K562 (cell line): ENCODE results near the gene NINJ1. TPM values are rescaled to one million over a fixed set of nuclear protein-coding genes. Genes with fewer than 3 reads are reported as not detected.

Experiments used
- ATAC-seq: fragments of 200-7000 bp; cut with Tn5 transposase; 3 replicates; pipeline ENCODE4 v1.9.1; 2020; ENCODE audit warnings: moderate library complexity
- BruUV-seq: library from RNA; stranded (reverse); fragments of 400-500 nt; replicated peaks from 2 replicates; lab custom pipeline; 2021; lab: Mats Ljungman, UMichigan
- CTCF ChIA-PET: fragments of 300-600 bp; formaldehyde crosslinking; extraction: SDS; loops from one replicate; lab custom pipeline; 2021; ENCODE audit warnings: low intra/inter-chr PET ratio; lab: Yijun Ruan, JAX
- POLR2A ChIA-PET: fragments of 300-600, 350-650 bp; sonication (Branson Sonifier 250); formaldehyde crosslinking; extraction: SDS; loops from one replicate; lab custom pipeline; 2021; ENCODE audit warnings: antibody characterized with exemption, inconsistent platforms; lab: Yijun Ruan, JAX
- DNase-seq, 4 experiments: peaks; one replicate each; pipeline versions ENCODE4 v3.0.0 to v3.0.0-alpha.2; 2011 to 2018; ENCODE audit warnings: low spot score in 3 of 4, mixed read lengths in 3 of 4; ENCODE audit errors: extremely low read depth in 1 of 4
- FAIRE-seq: peaks from 2 replicates; lab custom pipeline; 2011; peaks lifted over from hg19 to GRCh38; lab: Jason Lieb, UNC
- H2AFZ ChIP-seq: 2 replicates; pipeline ENCODE4 v1.6.0; 2011; ENCODE audit warnings: low read depth, low read length, control low read depth, inconsistent platforms
- H3K27ac ChIP-seq: fragments of 200-600 bp; 3 replicates; pipeline ENCODE4 v1.8.0; 2011; ENCODE audit warnings: low read depth, mild to moderate bottlenecking, control low read depth, inconsistent platforms, low read length, moderate library complexity, mixed read lengths; ENCODE audit errors: extremely low read depth
- H3K27me3 ChIP-seq, 2 experiments: fragments of 300-600 bp in 1 of 2; 2 replicates in 1 of 2; 3 replicates in 1 of 2; pipeline versions ENCODE4 v1.6.0 to v1.8.0; 2011; ENCODE audit warnings: inconsistent platforms in 2 of 2, low read length in 2 of 2, mild to moderate bottlenecking in 1 of 2, mixed read lengths in 1 of 2, moderate library complexity in 1 of 2; ENCODE audit not compliant: control insufficient read depth in 2 of 2, insufficient read depth in 2 of 2
- H3K36me3 ChIP-seq: fragments of 300-600 bp; 3 replicates; pipeline ENCODE4 v1.8.0; 2011; ENCODE audit warnings: mild to moderate bottlenecking, low read length, inconsistent platforms; ENCODE audit not compliant: control insufficient read depth, insufficient read depth
- H3K4me1 ChIP-seq, 2 experiments: fragments of 200-600 bp in 1 of 2; replicated peaks in 1 of 2; 2 replicates in 1 of 2; 3 replicates in 1 of 2; pipeline versions ENCODE4 v1.5.1 to v1.8.0; 2011; ENCODE audit warnings: inconsistent platforms in 2 of 2, low read length in 2 of 2, mild to moderate bottlenecking in 1 of 2, mixed read lengths in 1 of 2, moderate library complexity in 1 of 2; ENCODE audit not compliant: control insufficient read depth in 2 of 2, insufficient read depth in 2 of 2
- H3K4me2 ChIP-seq: 2 replicates; pipeline ENCODE4 v1.6.1; 2011; ENCODE audit warnings: low read length, control low read depth, inconsistent platforms, mixed read lengths; ENCODE audit not compliant: insufficient read depth
- H3K4me3 ChIP-seq: fragments of 200-600 bp; sonication (generic), shearing (Covaris generic); 2 replicates; pipeline ENCODE4 v1.5.1; 2016; ENCODE audit warnings: control low read depth, inconsistent platforms
- H3K79me2 ChIP-seq: fragments of 200-600 bp; 3 replicates; pipeline ENCODE4 v1.8.0; 2011; ENCODE audit warnings: low read length, inconsistent platforms; ENCODE audit not compliant: control insufficient read depth, insufficient read depth
- H3K9ac ChIP-seq, 2 experiments: 2 replicates each; pipeline versions ENCODE4 v1.6.0 to v1.6.1; 2011; ENCODE audit warnings: low read depth in 2 of 2, low read length in 2 of 2, control low read depth in 1 of 2, inconsistent platforms in 1 of 2, mild to moderate bottlenecking in 1 of 2, mixed read lengths in 1 of 2; ENCODE audit not compliant: insufficient read depth in 1 of 2
- H3K9me1 ChIP-seq: one replicate; pipeline ENCODE4 v1.6.0; 2011; ENCODE audit warnings: inconsistent platforms, mild to moderate bottlenecking, low read length, moderate library complexity; ENCODE audit not compliant: control insufficient read depth, insufficient read depth
- H3K9me3 ChIP-seq: replicated peaks from 2 replicates; pipeline ENCODE4 v1.5.1; 2011; ENCODE audit warnings: low read depth, low read length, inconsistent platforms; ENCODE audit not compliant: control insufficient read depth, insufficient read depth
- H4K20me1 ChIP-seq: replicated peaks from 2 replicates; pipeline ENCODE4 v1.6.1; 2011; ENCODE audit warnings: low read length, inconsistent platforms, mixed read lengths; ENCODE audit not compliant: control insufficient read depth, insufficient read depth
- MAX ChIP-seq: sonication (generic); formaldehyde crosslinking; IDR thresholded peaks from 2 replicates; pipeline ENCODE4 v1.9.0; 2022; ENCODE audit warnings: mild to moderate bottlenecking, missing genetic modification reagents
- RCOR1 ChIP-seq, 2 experiments: IDR thresholded peaks; 2 replicates each; pipeline ENCODE4 v1.6.1; 2012; ENCODE audit warnings: low read depth in 2 of 2, low read length in 2 of 2, borderline replicate concordance in 1 of 2, improper control_type of control experiment in 1 of 2
- WGBS: fragments of 100-300 bp; shearing (Covaris generic); methylation state at CpG from one replicate; pipeline ENCODE4 v1.1.6; 2016; ENCODE audit warnings: low coverage, mixed read lengths; ENCODE audit not compliant: insufficient coverage; ENCODE audit errors: missing lambda C conversion rate; 5-methylcytosine and 5-hydroxymethylcytosine counted together
- in situ Hi-C: fragments of 300-500 bp; cut with MboI; formaldehyde crosslinking; loops from 4 replicates; pipeline ENCODE4 v1.15.0; 2018; ENCODE audit warnings: inconsistent platforms, mixed read lengths
- intact Hi-C: fragments of 100-400 bp; cut with micrococcal nuclease; formaldehyde crosslinking; loops from 2 replicates; pipeline ENCODE4 v1.14.2; 2022
- polyA plus RNA-seq, 8 experiments: library from polyadenylated mRNA; depleted of rRNA in 4 of 8; stranded (reverse) in 5 of 8; unstranded in 3 of 8; fragments of >200 nt; fragmentation: Nextera tagmentation in 2 of 8; fragmentation: Illumina TruSeq in 1 of 8; extraction: Ambion mirVana in 2 of 8; extraction: Trizol in 1 of 8; gene quantifications; 2 replicates each; pipeline versions ENCODE4 v1.2.1 to v1.2.3, GENCODE V29; 2011 to 2014; ENCODE audit warnings: inconsistent platforms in 1 of 8, missing spikeins in 1 of 8
- total RNA-seq, 7 experiments: library from RNA; depleted of rRNA in 6 of 7; stranded (reverse); fragments of >200 nt in 6 of 7; fragmentation: Illumina TruSeq in 2 of 7; extraction: Trizol in 2 of 7; gene quantifications; 2 replicates each; pipeline versions ENCODE4 v1.2.1 to v1.2.3, GENCODE V29; 2011 to 2021; ENCODE audit warnings: low replicate concordance in 1 of 7
- TF ChIP-seq, protein P1 (sequence below): fragments of 450-650 bp; IDR thresholded peaks from 2 replicates; pipeline ENCODE4 v1.6.1; 2017; ENCODE audit warnings: antibody characterized with exemption, mild to moderate bottlenecking
- TF ChIP-seq, protein P2 (sequence below): sonication (generic); formaldehyde crosslinking; IDR thresholded peaks from 2 replicates; pipeline ENCODE4 v1.8.1; 2023; ENCODE audit warnings: mild to moderate bottlenecking, missing genetic modification reagents

Gene NINJ1
- total and polyA plus RNA-seq, 9 of the 15 experiments (the other 6 are each of a cell fraction or from before 2014, with no cell fraction given), result 0.13 to 8.4 (median 4.9) TPM

- Histone ChIP-seq H3K9me1 (no peaks in the 10 kb centered on the region), H3K4me1 (peaks cover 22 to 31% of the 10 kb centered on the region in 2 experiments), H3K4me3 (no peak overlapping the region), H3K27me3 (no peaks in the 10 kb centered on the region), H3K79me2 (no peaks in the 10 kb centered on the region), H3K9me3 (no peaks in the 10 kb centered on the region; the same call in 1 of the 2 replicates), H3K4me2 (no peak overlapping the region), H3K27ac (no peak overlapping the region), H3K36me3 (peaks cover under 1% of the 10 kb centered on the region; the same call in 1 of the 3 replicates), H2AFZ (no peak overlapping the region), H3K9ac (no peak overlapping the region), H4K20me1 (no peaks in the 10 kb centered on the region)
- POLR2A ChIA-PET, result interaction anchor here (0.6 to 1.4 kb wide), 2 partner anchors 14 to 54 kb away, joined by 3 read pairs; no protein-coding TSS in a partner anchor
- intact Hi-C loops, result no loop called here
- BruUV-seq, result no TSS peak
- in situ Hi-C loops, result no loop called here
- CTCF ChIA-PET, result interaction anchor here (0.6 kb wide), 1 partner anchor 54 kb away, joined by 3 read pairs; no protein-coding TSS in a partner anchor
- no peak for ATAC-seq
- FAIRE-seq, result no peak
- 71% methylated on average over 4 of the region's 4 CpGs for WGBS
- no peak for DNase-seq
- TF ChIP-seq RCOR1 (IDR thresholded peaks at IDR 0.05; ENCODE audit: borderline replicate concordance in 1 of 2, low read depth in 2 of 2, low read length in 2 of 2) (no peak), MAX (CRISPR knock-in tag) (no peak)
- TF ChIP-seq, protein P1, sequence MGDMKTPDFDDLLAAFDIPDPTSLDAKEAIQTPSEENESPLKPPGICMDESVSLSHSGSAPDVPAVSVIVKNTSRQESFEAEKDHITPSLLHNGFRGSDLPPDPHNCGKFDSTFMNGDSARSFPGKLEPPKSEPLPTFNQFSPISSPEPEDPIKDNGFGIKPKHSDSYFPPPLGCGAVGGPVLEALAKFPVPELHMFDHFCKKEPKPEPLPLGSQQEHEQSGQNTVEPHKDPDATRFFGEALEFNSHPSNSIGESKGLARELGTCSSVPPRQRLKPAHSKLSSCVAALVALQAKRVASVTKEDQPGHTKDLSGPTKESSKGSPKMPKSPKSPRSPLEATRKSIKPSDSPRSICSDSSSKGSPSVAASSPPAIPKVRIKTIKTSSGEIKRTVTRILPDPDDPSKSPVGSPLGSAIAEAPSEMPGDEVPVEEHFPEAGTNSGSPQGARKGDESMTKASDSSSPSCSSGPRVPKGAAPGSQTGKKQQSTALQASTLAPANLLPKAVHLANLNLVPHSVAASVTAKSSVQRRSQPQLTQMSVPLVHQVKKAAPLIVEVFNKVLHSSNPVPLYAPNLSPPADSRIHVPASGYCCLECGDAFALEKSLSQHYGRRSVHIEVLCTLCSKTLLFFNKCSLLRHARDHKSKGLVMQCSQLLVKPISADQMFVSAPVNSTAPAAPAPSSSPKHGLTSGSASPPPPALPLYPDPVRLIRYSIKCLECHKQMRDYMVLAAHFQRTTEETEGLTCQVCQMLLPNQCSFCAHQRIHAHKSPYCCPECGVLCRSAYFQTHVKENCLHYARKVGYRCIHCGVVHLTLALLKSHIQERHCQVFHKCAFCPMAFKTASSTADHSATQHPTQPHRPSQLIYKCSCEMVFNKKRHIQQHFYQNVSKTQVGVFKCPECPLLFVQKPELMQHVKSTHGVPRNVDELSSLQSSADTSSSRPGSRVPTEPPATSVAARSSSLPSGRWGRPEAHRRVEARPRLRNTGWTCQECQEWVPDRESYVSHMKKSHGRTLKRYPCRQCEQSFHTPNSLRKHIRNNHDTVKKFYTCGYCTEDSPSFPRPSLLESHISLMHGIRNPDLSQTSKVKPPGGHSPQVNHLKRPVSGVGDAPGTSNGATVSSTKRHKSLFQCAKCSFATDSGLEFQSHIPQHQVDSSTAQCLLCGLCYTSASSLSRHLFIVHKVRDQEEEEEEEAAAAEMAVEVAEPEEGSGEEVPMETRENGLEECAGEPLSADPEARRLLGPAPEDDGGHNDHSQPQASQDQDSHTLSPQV, result no peak
- TF ChIP-seq, protein P2, sequence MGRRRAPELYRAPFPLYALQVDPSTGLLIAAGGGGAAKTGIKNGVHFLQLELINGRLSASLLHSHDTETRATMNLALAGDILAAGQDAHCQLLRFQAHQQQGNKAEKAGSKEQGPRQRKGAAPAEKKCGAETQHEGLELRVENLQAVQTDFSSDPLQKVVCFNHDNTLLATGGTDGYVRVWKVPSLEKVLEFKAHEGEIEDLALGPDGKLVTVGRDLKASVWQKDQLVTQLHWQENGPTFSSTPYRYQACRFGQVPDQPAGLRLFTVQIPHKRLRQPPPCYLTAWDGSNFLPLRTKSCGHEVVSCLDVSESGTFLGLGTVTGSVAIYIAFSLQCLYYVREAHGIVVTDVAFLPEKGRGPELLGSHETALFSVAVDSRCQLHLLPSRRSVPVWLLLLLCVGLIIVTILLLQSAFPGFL, result no peak
- TF ChIP-seq, all 486 proteins: peak for 0
These were observed 43.0 kb downstream of the NINJ1 start for GRCh38 chr9:93091056-93091452.
